Right atrium auricular region (tissue), 2 donors: ENCODE data around the gene ZNF460. TPM values are rescaled to one million over a fixed set of nuclear protein-coding genes. Genes with fewer than 3 reads are reported as not detected.

Source experiments
- DNase-seq: peaks from one replicate; pipeline ENCODE4 v3.0.0-alpha.2; 2019; ENCODE audit warnings: low spot score
- H3K27ac ChIP-seq, 2 donors: fragments of 200-600 bp; sonication (generic); 1 replicate in 1 of 2; 2 replicates in 1 of 2; pipeline ENCODE4 v1.5.1; 2016 to 2019
- H3K27me3 ChIP-seq, 2 donors: fragments of 200-600 bp; sonication (generic); one replicate each; pipeline versions ENCODE4 v1.5.1 to v1.6.0; 2017 to 2019
- H3K36me3 ChIP-seq: fragments of 200-600 bp; sonication (generic); one replicate; pipeline ENCODE4 v1.5.1; 2016
- H3K4me1 ChIP-seq, 2 donors: fragments of 200-600 bp; sonication (generic); one replicate each; pipeline versions ENCODE4 v1.5.1 to v1.6.0; 2017 to 2019
- H3K4me3 ChIP-seq, 2 donors: fragments of 200-600 bp; sonication (generic); 1 replicate in 1 of 2; 2 replicates in 1 of 2; pipeline ENCODE4 v1.5.1; 2017 to 2019; ENCODE audit warnings: mild to moderate bottlenecking in 1 of 2, moderate library complexity in 1 of 2
- H3K9me3 ChIP-seq, 2 donors: fragments of 200-600 bp; sonication (generic); one replicate each; pipeline ENCODE4 v1.5.1; 2019
- CTCF ChIP-seq, 2 donors: fragments of 200-600 bp; sonication (generic); IDR thresholded peaks; one replicate each; pipeline ENCODE4 v1.5.1; 2019; ENCODE audit warnings: antibody characterized with exemption in 2 of 2
- total RNA-seq, 2 donors: library from RNA; depleted of rRNA; stranded (reverse); fragments of >200 nt; gene quantifications; one replicate each; pipeline ENCODE4 v1.1.0, GENCODE V29; 2016

ZNF460 gene
- total RNA-seq, 2 donors from 2014 or later = 34.7 to 38.3 TPM

GRCh38 chr19:57241176-57241575, 39.1 kb upstream of the ZNF460 start:
- H3K9me3 ChIP-seq = no peaks in the 10 kb centered on the region
- H3K4me1 ChIP-seq = peaks cover 0 to 24% of the 10 kb centered on the region in 2 donors
- H3K4me3 ChIP-seq = peak overlapping the region; percentile 74 to 92
- peaks cover 19% of the 10 kb centered on the region for H3K36me3 ChIP-seq
- TF ChIP-seq CTCF (IDR thresholded peaks at IDR 0.05) = no peak
- peak; percentile 21 for DNase-seq
- peak overlapping the region; percentile 81 to 94 for H3K27ac ChIP-seq
- no peaks in the 10 kb centered on the region for H3K27me3 ChIP-seq

GRCh38 chr19:57242821-57243220, 37.5 kb upstream of the ZNF460 start:
- H3K36me3 ChIP-seq = peaks cover 31% of the 10 kb centered on the region
- TF ChIP-seq CTCF (IDR thresholded peaks at IDR 0.05) = no peak

GRCh38 chr19:57244513-57244912, 35.8 kb upstream of the ZNF460 start:
- Histone ChIP-seq H3K4me1 (peaks cover 0 to 24% of the 10 kb centered on the region in 2 donors), H3K27me3 (no peaks in the 10 kb centered on the region), H3K4me3 (no peak overlapping the region), H3K27ac (no peak overlapping the region), H3K9me3 (no peaks in the 10 kb centered on the region), H3K36me3 (peaks cover 44% of the 10 kb centered on the region)
- no peak for TF ChIP-seq CTCF (IDR thresholded peaks at IDR 0.05)
- DNase-seq = no peak

More at GRCh38 chr19:57242821-57243220, 37.5 kb upstream of the ZNF460 start:
- Histone ChIP-seq H3K27me3 (no peaks in the 10 kb centered on the region), H3K4me3 (no peak overlapping the region), H3K4me1 (peaks cover 0 to 24% of the 10 kb centered on the region in 2 donors), H3K9me3 (no peaks in the 10 kb centered on the region), H3K27ac (no peak overlapping the region)
- no peak for DNase-seq

- H3K36me3 ChIP-seq = peaks cover 47% of the 10 kb centered on the region
These were observed 35.2 kb upstream of the ZNF460 start for GRCh38 chr19:57245066-57245465.

GRCh38 chr19:57245959-57246358, 34.3 kb upstream of the ZNF460 start:
- no peak overlapping the region for H3K4me3 ChIP-seq
- H3K4me1 ChIP-seq = peaks cover 0 to 24% of the 10 kb centered on the region in 2 donors
- H3K27me3 ChIP-seq = no peaks in the 10 kb centered on the region
- DNase-seq = no peak
- no peaks in the 10 kb centered on the region for H3K9me3 ChIP-seq
- no peak for TF ChIP-seq CTCF (IDR thresholded peaks at IDR 0.05)
- H3K36me3 ChIP-seq = peaks cover 54% of the 10 kb centered on the region
- no peak overlapping the region for H3K27ac ChIP-seq

More at GRCh38 chr19:57245066-57245465, 35.2 kb upstream of the ZNF460 start:
- H3K4me1 ChIP-seq = peaks cover 0 to 24% of the 10 kb centered on the region in 2 donors
- no peak for TF ChIP-seq CTCF (IDR thresholded peaks at IDR 0.05)
- H3K9me3 ChIP-seq = no peaks in the 10 kb centered on the region
- no peak overlapping the region for H3K4me3 ChIP-seq
- DNase-seq = no peak
- no peak overlapping the region for H3K27ac ChIP-seq
- H3K27me3 ChIP-seq = no peaks in the 10 kb centered on the region

- Histone ChIP-seq H3K36me3 (peaks cover 62% of the 10 kb centered on the region), H3K4me3 (no peak overlapping the region), H3K27ac (no peak overlapping the region), H3K27me3 (no peaks in the 10 kb centered on the region), H3K4me1 (no peaks in the 10 kb centered on the region), H3K9me3 (no peaks in the 10 kb centered on the region)
- no peak for DNase-seq
- no peak for TF ChIP-seq CTCF (IDR thresholded peaks at IDR 0.05)
These were observed 31.6 kb upstream of the ZNF460 start for GRCh38 chr19:57248646-57249045.
